Activated T-helper 17 cell treated with anti-CD3 and anti-CD28 coated beads, Interleukin-2, amount 50 U/mL, for 72 hours (primary cell): ENCODE results near the gene METTL22. TPM values are rescaled to one million over a fixed set of nuclear protein-coding genes. Genes with fewer than 3 reads are reported as not detected.

Experiments
- ATAC-seq: fragments of 150-1000 bp; cut with Tn5 transposase; replicated peaks from 2 replicates; pipeline ENCODE4 v1.10.0; 2021; ENCODE audit warnings: mild to moderate bottlenecking, moderate library complexity
- H3K27ac Mint-ChIP-seq: one replicate; pipeline ENCODE4 v1.8.0; 2022; ENCODE audit warnings: mixed read lengths
- H3K27me3 Mint-ChIP-seq: one replicate; pipeline ENCODE4 v1.8.0; 2022; ENCODE audit warnings: mixed read lengths
- H3K36me3 Mint-ChIP-seq: one replicate; pipeline ENCODE4 v1.8.0; 2022; ENCODE audit warnings: low read depth, mild to moderate bottlenecking, mixed read lengths
- H3K4me1 Mint-ChIP-seq: one replicate; pipeline ENCODE4 v1.8.0; 2022; ENCODE audit warnings: mixed read lengths
- H3K4me3 Mint-ChIP-seq: one replicate; pipeline ENCODE4 v1.8.0; 2022; ENCODE audit warnings: mild to moderate bottlenecking, mixed read lengths
- H3K9me3 Mint-ChIP-seq: one replicate; pipeline ENCODE4 v1.8.0; 2022; ENCODE audit warnings: mixed read lengths
- total RNA-seq, 2 donors: library from RNA; stranded (reverse); gene quantifications; one replicate each; pipeline ENCODE4 v1.2.3, GENCODE V29; 2022

Gene METTL22
- total RNA-seq, 2 donors from 2014 or later = 28.7 to 40.6 TPM

GRCh38 chr16:8678068-8678927 is 56.8 kb downstream of the METTL22 start:
- no peaks in the 10 kb centered on the region for H3K9me3 Mint-ChIP-seq
- no peak for ATAC-seq
- H3K4me3 Mint-ChIP-seq = no peak overlapping the region
- peaks cover 13% of the 10 kb centered on the region for H3K36me3 Mint-ChIP-seq
- no peak overlapping the region for H3K27ac Mint-ChIP-seq
- H3K4me1 Mint-ChIP-seq = peaks cover 16% of the 10 kb centered on the region
- no peaks in the 10 kb centered on the region for H3K27me3 Mint-ChIP-seq

DNA sequence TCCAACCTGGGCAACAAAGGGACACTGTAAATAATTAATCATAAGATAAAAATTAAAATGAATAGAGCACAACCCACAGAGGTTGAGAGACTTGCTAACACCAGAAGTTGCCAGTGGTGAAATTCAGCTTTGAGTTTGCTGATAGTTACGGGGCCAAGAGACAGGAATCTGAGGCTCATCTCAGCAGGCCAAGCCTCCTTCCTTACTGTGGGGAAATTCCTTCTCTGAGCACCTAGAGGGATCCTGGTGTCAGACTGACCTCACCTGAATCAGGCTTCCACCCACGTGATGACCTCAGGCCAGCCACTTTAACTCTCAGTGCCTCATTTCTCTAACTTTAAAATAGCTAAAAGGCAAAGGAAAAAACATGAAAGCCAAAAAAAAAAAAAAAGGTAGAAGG is 57.7 kb downstream of the METTL22 start:
- no peak for ATAC-seq
- Mint-ChIP-seq H3K9me3 (no peaks in the 10 kb centered on the region), H3K27ac (no peak overlapping the region), H3K36me3 (peaks cover 13% of the 10 kb centered on the region), H3K4me3 (no peak overlapping the region), H3K27me3 (no peaks in the 10 kb centered on the region), H3K4me1 (peaks cover 20% of the 10 kb centered on the region)

- Mint-ChIP-seq H3K27me3 (no peaks in the 10 kb centered on the region), H3K36me3 (peaks cover 21% of the 10 kb centered on the region), H3K9me3 (no peaks in the 10 kb centered on the region), H3K4me1 (peaks cover 15% of the 10 kb centered on the region), H3K27ac (no peak overlapping the region), H3K4me3 (no peak overlapping the region)
- no peak for ATAC-seq
Measured at GRCh38 chr16:8682551-8683259, 61.2 kb downstream of the METTL22 start.

DNA sequence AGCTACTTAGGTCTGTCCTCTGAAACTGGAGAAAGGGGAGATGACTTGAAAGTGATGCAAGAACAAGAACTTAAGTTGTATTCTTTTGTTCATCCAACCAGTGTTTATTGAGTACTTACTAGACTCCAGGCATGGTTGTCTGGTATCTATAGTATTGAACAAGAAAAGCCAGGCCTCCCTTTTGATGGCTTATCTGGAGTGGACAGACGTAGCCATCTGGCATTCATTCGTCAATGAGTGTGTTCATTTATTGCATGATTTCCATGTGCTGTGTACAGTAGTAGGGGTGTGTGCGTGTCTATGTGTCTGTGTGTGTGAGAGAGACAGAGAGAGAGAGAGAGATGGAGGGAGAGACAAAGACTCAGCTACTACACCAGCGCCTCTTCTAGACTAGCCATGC is 62.1 kb downstream of the METTL22 start:
- Mint-ChIP-seq H3K4me1 (peaks cover 15% of the 10 kb centered on the region), H3K36me3 (peaks cover 17% of the 10 kb centered on the region), H3K9me3 (no peaks in the 10 kb centered on the region), H3K4me3 (no peak overlapping the region), H3K27ac (no peak overlapping the region), H3K27me3 (no peaks in the 10 kb centered on the region)
- ATAC-seq = no peak

- Mint-ChIP-seq H3K4me1 (peaks cover 9% of the 10 kb centered on the region), H3K4me3 (no peak overlapping the region), H3K27ac (no peak overlapping the region)
Measured at GRCh38 chr16:8685617-8686016, 64.1 kb downstream of the METTL22 start.

GRCh38 chr16:8686031-8686621 is 64.6 kb downstream of the METTL22 start:
- peaks cover 12% of the 10 kb centered on the region for H3K9me3 Mint-ChIP-seq
- H3K27ac Mint-ChIP-seq = no peak overlapping the region
- peaks cover 9% of the 10 kb centered on the region for H3K4me1 Mint-ChIP-seq

More at GRCh38 chr16:8685617-8686016, 64.1 kb downstream of the METTL22 start:
- Mint-ChIP-seq H3K9me3 (peaks cover 12% of the 10 kb centered on the region), H3K36me3 (peaks cover 19% of the 10 kb centered on the region), H3K27me3 (no peaks in the 10 kb centered on the region)
- no peak for ATAC-seq

DNA sequence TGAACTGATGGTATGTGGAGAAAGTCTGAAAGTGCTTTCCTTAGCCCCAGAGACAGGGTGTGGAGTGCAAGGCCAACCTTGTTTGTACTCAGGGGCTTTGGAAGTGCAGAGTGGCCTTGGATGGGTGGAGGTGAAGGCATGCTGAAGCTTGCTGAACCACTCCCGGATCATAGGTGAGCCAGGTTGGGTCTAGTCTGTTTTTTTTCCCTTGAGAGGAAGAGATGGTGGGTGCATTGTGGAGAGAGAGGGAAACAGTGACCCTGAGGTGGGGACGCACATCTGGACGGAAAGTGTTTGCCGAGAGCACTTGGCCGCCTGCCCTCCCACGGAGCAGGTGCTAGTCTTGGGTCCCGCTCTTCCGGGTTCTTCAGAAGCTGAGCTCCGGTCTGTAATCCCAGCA is 65.4 kb downstream of the METTL22 start:
- no peak overlapping the region for H3K27ac Mint-ChIP-seq
- no peaks in the 10 kb centered on the region for H3K27me3 Mint-ChIP-seq
- no peak overlapping the region for H3K4me3 Mint-ChIP-seq
- H3K36me3 Mint-ChIP-seq = peaks cover 19% of the 10 kb centered on the region
- ATAC-seq = no peak
- peaks cover 9% of the 10 kb centered on the region for H3K4me1 Mint-ChIP-seq
- H3K9me3 Mint-ChIP-seq = peaks cover 12% of the 10 kb centered on the region

More at GRCh38 chr16:8686031-8686621, 64.6 kb downstream of the METTL22 start:
- no peak for ATAC-seq
- Mint-ChIP-seq H3K27me3 (no peaks in the 10 kb centered on the region), H3K36me3 (peaks cover 19% of the 10 kb centered on the region), H3K4me3 (no peak overlapping the region)

DNA sequence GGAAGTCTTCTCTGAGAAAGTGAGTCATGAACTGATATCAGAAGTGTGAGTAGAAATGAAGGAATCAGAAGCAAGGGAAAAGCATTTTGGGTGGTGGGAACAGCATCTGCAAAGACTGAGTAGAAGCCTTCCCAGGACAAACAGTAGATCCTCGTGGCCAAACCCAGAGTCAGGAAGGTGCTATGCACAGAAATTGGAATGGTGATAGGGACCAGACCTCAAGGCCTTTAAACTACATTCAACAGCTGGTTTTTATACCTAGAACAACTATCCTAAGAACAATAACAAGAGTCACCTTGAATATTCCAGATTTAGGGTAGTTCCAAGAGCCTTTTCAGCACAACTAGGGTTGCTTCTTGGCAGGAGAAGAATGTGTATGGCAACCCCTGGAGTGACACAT is 68.2 kb downstream of the METTL22 start:
- peaks cover 12% of the 10 kb centered on the region for H3K9me3 Mint-ChIP-seq
- no peak for ATAC-seq
- peaks cover 19% of the 10 kb centered on the region for H3K36me3 Mint-ChIP-seq
- no peak overlapping the region for H3K4me3 Mint-ChIP-seq
- H3K4me1 Mint-ChIP-seq = peaks cover 5% of the 10 kb centered on the region
- H3K27ac Mint-ChIP-seq = no peak overlapping the region
- no peaks in the 10 kb centered on the region for H3K27me3 Mint-ChIP-seq

GRCh38 chr16:8691728-8692127 is 70.2 kb downstream of the METTL22 start:
- H3K36me3 Mint-ChIP-seq = peaks cover 15% of the 10 kb centered on the region
- H3K9me3 Mint-ChIP-seq = peaks cover 12% of the 10 kb centered on the region
- no peaks in the 10 kb centered on the region for H3K27me3 Mint-ChIP-seq
- H3K4me3 Mint-ChIP-seq = no peak overlapping the region
- ATAC-seq = no peak
- no peak overlapping the region for H3K27ac Mint-ChIP-seq
- H3K4me1 Mint-ChIP-seq = no peaks in the 10 kb centered on the region

GRCh38 chr16:8694795-8695728 is 73.6 kb downstream of the METTL22 start:
- Mint-ChIP-seq H3K36me3 (peaks cover 9% of the 10 kb centered on the region), H3K27me3 (no peaks in the 10 kb centered on the region), H3K4me3 (no peak overlapping the region), H3K27ac (no peak overlapping the region), H3K9me3 (peaks cover 4% of the 10 kb centered on the region), H3K4me1 (no peaks in the 10 kb centered on the region)
- ATAC-seq = no peak

GRCh38 chr16:8696880-8697279 is 75.4 kb downstream of the METTL22 start:
- H3K27me3 Mint-ChIP-seq = no peaks in the 10 kb centered on the region
- ATAC-seq = no peak
- H3K36me3 Mint-ChIP-seq = peaks cover 14% of the 10 kb centered on the region
- no peak overlapping the region for H3K4me3 Mint-ChIP-seq
- H3K4me1 Mint-ChIP-seq = no peaks in the 10 kb centered on the region
- H3K9me3 Mint-ChIP-seq = no peaks in the 10 kb centered on the region
- no peak overlapping the region for H3K27ac Mint-ChIP-seq

DNA sequence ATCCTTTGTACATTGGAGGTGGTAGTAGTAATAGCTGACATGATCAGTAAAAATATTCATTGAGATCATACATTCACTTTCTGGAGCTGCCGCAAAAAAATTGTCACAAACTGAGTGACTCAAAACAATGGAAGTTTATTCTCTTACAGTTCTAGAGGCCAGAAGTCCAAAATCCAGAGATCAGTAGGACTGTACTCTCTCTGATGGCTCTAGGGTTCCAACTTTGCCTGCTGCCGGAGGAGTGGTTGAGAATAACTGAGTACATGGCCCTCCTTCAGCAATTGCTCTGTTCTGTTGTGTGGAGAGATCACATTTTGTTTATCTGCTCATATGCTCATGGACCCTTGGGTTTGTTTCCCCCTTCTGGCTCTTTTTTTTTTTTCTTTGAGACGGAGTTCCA is 76.5 kb downstream of the METTL22 start:
- no peaks in the 10 kb centered on the region for H3K4me1 Mint-ChIP-seq
- no peak overlapping the region for H3K4me3 Mint-ChIP-seq
- H3K36me3 Mint-ChIP-seq = peaks cover 17% of the 10 kb centered on the region
- no peak overlapping the region for H3K27ac Mint-ChIP-seq
- H3K9me3 Mint-ChIP-seq = no peaks in the 10 kb centered on the region
- ATAC-seq = no peak
- H3K27me3 Mint-ChIP-seq = no peaks in the 10 kb centered on the region
